Activated CD8-positive, alpha-beta T cell treated with anti-CD3 and anti-CD28 coated beads for 36 hours (primary cell): ENCODE data around the gene CEBPB. TPM values are rescaled to one million over a fixed set of nuclear protein-coding genes. Genes with fewer than 3 reads are reported as not detected.
A peak's percentile ranks its signal among the peaks of the same experiment; 100 is the strongest.

Source experiments
- ATAC-seq: fragments of 200-7000 bp; cut with Tn5 transposase; one replicate; pipeline ENCODE4 v1.10.0; 2021; ENCODE audit warnings: mild to moderate bottlenecking, moderate library complexity
- CTCF ChIA-PET: fragments of 350-600 bp; sonication (Branson Sonifier 250); formaldehyde crosslinking; loops from one replicate; lab custom pipeline; 2021; ENCODE audit warnings: antibody characterized with exemption; lab: Charles Lee
- POLR2A ChIA-PET: fragments of 350-600 bp; sonication (Branson Sonifier 250); formaldehyde crosslinking; loops from one replicate; lab custom pipeline; 2021; ENCODE audit warnings: antibody characterized with exemption; lab: Charles Lee
- DNase-seq: peaks from one replicate; pipeline ENCODE4 v3.0.0-alpha.2; 2020
- H3K27ac Mint-ChIP-seq: one replicate; pipeline ENCODE4 v1.8.0; 2021; ENCODE audit warnings: mild to moderate bottlenecking, mixed read lengths
- H3K27me3 Mint-ChIP-seq: one replicate; pipeline ENCODE4 v1.8.0; 2021; ENCODE audit warnings: mixed read lengths
- H3K36me3 Mint-ChIP-seq: one replicate; pipeline ENCODE4 v1.8.0; 2021; ENCODE audit warnings: low read depth, mixed read lengths
- H3K4me1 Mint-ChIP-seq: one replicate; pipeline ENCODE4 v1.8.0; 2021; ENCODE audit warnings: low read depth, mixed read lengths
- H3K4me3 Mint-ChIP-seq: one replicate; pipeline ENCODE4 v1.8.0; 2021; ENCODE audit warnings: mild to moderate bottlenecking, moderate library complexity, mixed read lengths
- H3K9me3 Mint-ChIP-seq: one replicate; pipeline ENCODE4 v1.8.0; 2021; ENCODE audit warnings: mixed read lengths
- intact Hi-C: fragments of 100-400 bp; cut with micrococcal nuclease; formaldehyde crosslinking; loops from one replicate; pipeline ENCODE4 v1.10.0; 2022
- total RNA-seq, 2 experiments: library from RNA; stranded (reverse); gene quantifications; one replicate each; pipeline ENCODE4 v1.2.3, GENCODE V29; 2021
- TF ChIP-seq, protein P1 (sequence below): fragments of 200-600 bp; IDR thresholded peaks from one replicate; pipeline ENCODE4 v1.8.0; 2022; ENCODE audit warnings: antibody characterized with exemption, mild to moderate bottlenecking

CEBPB gene
- total RNA-seq, 2 experiments from 2014 or later = 27.2 to 28.4 TPM

GRCh38 chr20:50149481-50150254 lies 41.0 kb upstream of the CEBPB start:
- intact Hi-C loops = loop anchor here (5.0 kb wide), 1 partner anchor 37 kb away; the partner anchor contains the start of gene UBE2V1
- Mint-ChIP-seq H3K27me3 (no peaks in the 10 kb centered on the region), H3K27ac (peak overlapping the region; percentile 65), H3K4me1 (peaks cover 64% of the 10 kb centered on the region), H3K4me3 (no peak overlapping the region), H3K9me3 (no peaks in the 10 kb centered on the region), H3K36me3 (peaks cover 31% of the 10 kb centered on the region)
- ChIA-PET POLR2A (interaction anchor here (0.6 to 1.2 kb wide), 4 partner anchors 9 to 51 kb away, joined by 3 read pairs; no protein-coding TSS in a partner anchor), CTCF (interaction anchor here (1.0 to 8.8 kb wide), 6 partner anchors 16 to 170 kb away, joined by 3 to 67 read pairs (median 4); no protein-coding TSS in a partner anchor)
- TF ChIP-seq, protein P1, sequence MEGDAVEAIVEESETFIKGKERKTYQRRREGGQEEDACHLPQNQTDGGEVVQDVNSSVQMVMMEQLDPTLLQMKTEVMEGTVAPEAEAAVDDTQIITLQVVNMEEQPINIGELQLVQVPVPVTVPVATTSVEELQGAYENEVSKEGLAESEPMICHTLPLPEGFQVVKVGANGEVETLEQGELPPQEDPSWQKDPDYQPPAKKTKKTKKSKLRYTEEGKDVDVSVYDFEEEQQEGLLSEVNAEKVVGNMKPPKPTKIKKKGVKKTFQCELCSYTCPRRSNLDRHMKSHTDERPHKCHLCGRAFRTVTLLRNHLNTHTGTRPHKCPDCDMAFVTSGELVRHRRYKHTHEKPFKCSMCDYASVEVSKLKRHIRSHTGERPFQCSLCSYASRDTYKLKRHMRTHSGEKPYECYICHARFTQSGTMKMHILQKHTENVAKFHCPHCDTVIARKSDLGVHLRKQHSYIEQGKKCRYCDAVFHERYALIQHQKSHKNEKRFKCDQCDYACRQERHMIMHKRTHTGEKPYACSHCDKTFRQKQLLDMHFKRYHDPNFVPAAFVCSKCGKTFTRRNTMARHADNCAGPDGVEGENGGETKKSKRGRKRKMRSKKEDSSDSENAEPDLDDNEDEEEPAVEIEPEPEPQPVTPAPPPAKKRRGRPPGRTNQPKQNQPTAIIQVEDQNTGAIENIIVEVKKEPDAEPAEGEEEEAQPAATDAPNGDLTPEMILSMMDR = no peak
- DNase-seq (no peak), ATAC-seq (no peak)

- TF ChIP-seq, protein P1 = no peak
- no peaks in the 10 kb centered on the region for H3K9me3 Mint-ChIP-seq
- H3K4me1 Mint-ChIP-seq = peaks cover 60% of the 10 kb centered on the region
- ATAC-seq (no peak), DNase-seq (no peak)
- no peaks in the 10 kb centered on the region for H3K27me3 Mint-ChIP-seq
- intact Hi-C loops = loop anchor here (5.0 kb wide), 1 partner anchor 39 kb away; the partner anchor contains the start of gene UBE2V1
- H3K27ac Mint-ChIP-seq = peak overlapping the region; percentile 52
- H3K36me3 Mint-ChIP-seq = peaks cover 27% of the 10 kb centered on the region
- ChIA-PET CTCF (interaction anchor here (3.5 to 8.8 kb wide), 3 partner anchors 18 to 31 kb away, joined by 26 to 67 read pairs (median 27); no protein-coding TSS in a partner anchor), POLR2A (interaction anchor here (1.3 to 2.2 kb wide), 2 partner anchors 28 to 38 kb away, joined by 4 to 9 read pairs; partner anchors contain the start of gene UBE2V1)
- peak overlapping the region; percentile 85 for H3K4me3 Mint-ChIP-seq
Measured at GRCh38 chr20:50151034-50151743, 39.4 kb upstream of the CEBPB start.

DNA sequence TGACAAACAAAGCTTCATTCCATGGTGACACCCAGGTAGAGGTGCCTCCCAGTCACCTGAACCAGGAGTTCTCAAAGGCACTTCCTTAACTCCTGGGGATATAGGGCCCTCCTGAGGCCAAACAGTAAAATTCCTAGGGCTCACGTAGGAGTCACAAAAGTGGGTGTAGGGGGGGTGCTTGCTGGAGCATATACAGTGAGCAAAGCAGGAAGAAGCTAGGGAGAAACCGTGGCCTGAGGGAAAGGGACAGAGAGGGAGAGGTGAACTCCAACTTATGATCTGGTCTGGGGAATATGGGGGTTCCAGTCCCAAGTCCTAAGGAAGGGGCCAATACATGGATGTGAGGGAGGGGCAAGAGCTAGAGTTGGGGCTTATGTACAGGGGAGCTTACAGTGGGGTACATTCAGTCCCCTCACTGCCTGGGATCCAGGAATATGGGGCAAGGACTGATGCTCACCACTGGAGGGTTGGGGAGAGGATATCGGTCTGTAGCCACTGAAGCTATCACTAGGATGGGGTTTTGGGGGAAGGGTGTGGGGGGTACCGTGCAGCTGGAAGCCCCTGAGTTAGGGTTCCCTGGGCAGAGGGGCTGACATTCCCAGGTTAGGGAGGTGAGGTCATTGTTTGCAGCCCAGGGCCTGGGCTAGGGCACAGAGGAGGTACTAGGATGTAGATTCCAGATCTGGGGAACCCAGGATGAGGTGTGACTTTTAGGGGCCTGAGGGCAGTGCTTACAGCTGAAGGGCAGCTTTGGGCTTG lies 38.1 kb upstream of the CEBPB start:
- intact Hi-C loops = loop anchor here (5.0 kb wide), 1 partner anchor 40 kb away; the partner anchor contains the start of gene UBE2V1
- ChIA-PET POLR2A (interaction anchor here (0.7 to 2.3 kb wide), 8 partner anchors 9 to 395 kb away, joined by 3 to 15 read pairs (median 6); partner anchors contain the start of gene UBE2V1), CTCF (interaction anchor here (0.7 to 8.8 kb wide), 15 partner anchors 11 to 312 kb away, joined by 3 to 67 read pairs (median 6); no protein-coding TSS in a partner anchor)
- H3K27me3 Mint-ChIP-seq = no peaks in the 10 kb centered on the region
- TF ChIP-seq, protein P1 = no peak
- peak overlapping the region; percentile 83 for H3K27ac Mint-ChIP-seq
- peaks cover 46% of the 10 kb centered on the region for H3K4me1 Mint-ChIP-seq
- H3K9me3 Mint-ChIP-seq = no peaks in the 10 kb centered on the region
- DNase-seq (no peak), ATAC-seq (no peak)
- peaks cover 20% of the 10 kb centered on the region for H3K36me3 Mint-ChIP-seq
- peak overlapping the region; percentile 85 for H3K4me3 Mint-ChIP-seq

GRCh38 chr20:50153153-50153499 lies 37.5 kb upstream of the CEBPB start:
- Mint-ChIP-seq H3K9me3 (no peaks in the 10 kb centered on the region), H3K4me3 (peak overlapping the region; percentile 85), H3K36me3 (peaks cover 19% of the 10 kb centered on the region), H3K27me3 (no peaks in the 10 kb centered on the region), H3K4me1 (peaks cover 40% of the 10 kb centered on the region), H3K27ac (peak overlapping the region; percentile 83)
- ATAC-seq (no peak), DNase-seq (no peak)
- TF ChIP-seq, protein P1 = no peak
- intact Hi-C loops = loop anchor here (5.0 kb wide), 1 partner anchor 41 kb away; the partner anchor contains the start of gene UBE2V1
- ChIA-PET POLR2A (interaction anchor here (1.0 to 2.3 kb wide), 7 partner anchors 9 to 42 kb away, joined by 4 to 15 read pairs (median 9); partner anchors contain the start of gene UBE2V1), CTCF (interaction anchor here (0.6 to 8.8 kb wide), 16 partner anchors 10 to 357 kb away, joined by 3 to 67 read pairs (median 7); partner anchors contain the start of gene PTPN1)
